ENCODE results near the gene KIAA0232.

- TF ChIP-seq CTCF (IDR thresholded peaks at IDR 0.05; ENCODE audit: low read depth, low read length) (no peak), EZH2phosphoT487 (IDR thresholded peaks at IDR 0.05; ENCODE audit: low read depth) (no peak)
Measured at GRCh38 chr4:6891436-6892170, 109.1 kb downstream of the KIAA0232 start.

Measured in OCI-LY3 (cell line).